ENCODE results near the gene AGBL4.
A peak's percentile ranks its signal among the peaks of the same experiment; 100 is the strongest.

AGBL4 gene

GRCh38 chr1:48676376-48676775, 1347.4 kb downstream of the AGBL4 start:
- peak; percentile 41 for DNase-seq

- peak; percentile 39 for DNase-seq
Observed at GRCh38 chr1:48675251-48675650, 1348.5 kb downstream of the AGBL4 start.

DNA sequence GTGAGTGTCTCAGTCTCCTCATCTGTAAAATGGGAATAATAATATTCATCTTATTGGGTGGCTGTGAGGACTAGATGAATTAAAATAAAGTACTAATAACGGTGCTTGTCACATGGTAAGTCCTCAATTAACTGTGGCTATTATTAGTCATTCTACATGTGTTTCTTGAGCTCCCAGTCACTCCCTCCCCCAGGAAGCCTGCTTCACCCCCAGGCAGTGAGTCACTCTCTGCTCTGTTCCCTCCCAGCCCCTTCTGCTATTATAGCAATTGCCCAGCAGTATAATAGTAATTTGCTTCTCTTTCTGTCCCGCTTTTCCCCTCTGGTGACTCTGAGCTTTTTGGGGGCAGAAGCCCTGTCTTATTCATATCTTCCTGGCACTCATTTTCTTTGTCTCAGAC, 1349.1 kb downstream of the AGBL4 start:
- peak; percentile 72 for DNase-seq

- peak; percentile 69 for DNase-seq
Observed at GRCh38 chr1:48673332-48674105, 1350.2 kb downstream of the AGBL4 start.

DNA sequence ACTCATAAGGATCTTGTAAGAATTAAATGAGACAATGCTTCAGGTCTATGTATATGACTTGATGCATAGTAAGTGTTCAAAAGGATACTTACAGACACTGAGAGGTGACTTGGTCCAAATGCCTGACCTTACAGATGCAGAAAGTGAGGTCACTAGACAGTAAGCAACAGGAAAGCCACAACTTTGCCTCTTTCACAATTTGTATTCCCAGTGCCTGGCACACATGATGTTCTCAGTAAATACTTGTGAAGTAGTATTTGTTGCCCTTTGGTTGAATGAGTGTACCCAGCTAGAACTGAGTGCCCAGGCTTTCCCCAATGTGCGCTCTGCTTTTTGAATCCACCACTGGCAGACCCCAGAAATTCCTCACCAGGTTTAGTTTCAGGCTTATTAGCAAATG, 1352.2 kb downstream of the AGBL4 start:
- DNase-seq, result no peak

- DNase-seq, result peak; percentile 56
Observed at GRCh38 chr1:48670234-48671020, 1353.3 kb downstream of the AGBL4 start.

DNA sequence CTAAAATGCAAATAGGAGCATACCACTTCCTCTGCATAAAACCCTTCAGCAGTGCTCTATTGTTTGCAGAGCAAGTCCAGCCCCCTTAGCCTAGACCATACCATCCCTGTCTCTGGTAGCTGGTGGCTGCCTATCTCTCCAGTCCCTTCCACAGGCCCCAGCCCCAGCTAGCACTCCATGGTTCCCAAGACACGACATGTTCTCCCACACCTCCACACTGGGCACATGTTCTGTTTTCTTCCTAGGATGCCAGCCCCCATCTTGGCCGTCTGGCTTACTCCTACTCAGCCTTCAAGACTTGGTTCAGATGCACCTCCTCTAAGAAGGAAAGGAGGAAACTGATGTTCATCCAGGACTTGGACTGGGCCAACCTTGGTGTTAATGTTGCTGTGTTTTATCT, 1355.4 kb downstream of the AGBL4 start:
- no peak for DNase-seq

DNA sequence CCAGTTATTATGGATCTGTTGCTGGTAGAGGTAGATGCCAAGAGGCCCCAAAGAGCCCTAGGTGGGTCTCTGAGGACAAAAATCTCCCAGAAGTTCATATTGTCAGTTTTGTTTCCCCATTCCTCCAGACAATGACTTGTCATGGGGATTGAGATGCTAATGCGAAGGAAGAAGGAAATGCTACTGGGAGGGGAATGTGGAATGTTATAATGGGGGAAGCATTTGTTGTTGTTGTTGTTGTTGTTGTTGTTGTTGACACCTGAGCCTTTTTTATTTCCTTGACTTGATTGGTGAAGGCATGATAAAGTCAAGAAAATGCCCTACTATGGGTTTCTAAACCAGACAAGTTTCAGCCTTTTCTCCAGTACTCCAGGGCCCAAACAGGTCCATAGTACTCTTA, 1356.0 kb downstream of the AGBL4 start:
- no peak for DNase-seq

DNA sequence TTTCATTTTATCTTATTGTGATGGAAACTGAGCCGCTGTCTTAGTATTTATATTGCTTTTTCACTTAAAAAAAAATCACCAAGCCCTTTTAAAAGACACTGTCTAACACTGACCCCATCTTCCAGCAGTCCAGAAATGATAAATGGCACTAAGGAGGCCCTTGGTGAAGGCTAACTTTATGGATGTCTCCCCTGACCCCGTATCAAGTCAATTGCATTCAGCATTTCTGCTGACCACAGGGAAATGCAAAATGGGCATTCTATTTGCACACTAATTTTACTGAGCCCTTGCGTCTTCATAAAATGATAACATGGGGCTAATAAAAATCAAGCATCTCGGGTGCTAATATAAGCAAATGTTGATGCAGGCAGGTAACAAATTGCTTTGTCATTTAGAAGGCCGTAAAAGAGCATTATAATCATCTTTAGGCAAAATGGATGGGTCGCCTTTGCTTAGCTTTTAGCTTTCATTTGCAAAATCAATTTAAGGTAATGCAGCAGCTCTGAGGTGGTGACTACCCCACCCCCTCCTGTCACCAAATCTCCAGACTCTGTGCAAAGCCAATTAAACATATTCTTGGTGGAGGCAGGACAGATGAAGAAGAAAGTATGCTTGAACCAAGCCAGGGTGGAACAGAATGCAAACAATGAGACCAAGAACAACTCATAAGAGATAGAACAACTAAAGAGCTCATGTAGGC, 1357.9 kb downstream of the AGBL4 start:
- peak; percentile 30 for DNase-seq

- peak; percentile 93 for DNase-seq
Observed at GRCh38 chr1:48661726-48662463, 1361.9 kb downstream of the AGBL4 start.

GRCh38 chr1:48659801-48660200, 1364.0 kb downstream of the AGBL4 start:
- no peak for DNase-seq

- DNase-seq, result no peak
Observed at GRCh38 chr1:48657413-48657812, 1366.3 kb downstream of the AGBL4 start.

- DNase-seq, result peak; percentile 40
Observed at GRCh38 chr1:48654606-48655210, 1369.0 kb downstream of the AGBL4 start.

DNA sequence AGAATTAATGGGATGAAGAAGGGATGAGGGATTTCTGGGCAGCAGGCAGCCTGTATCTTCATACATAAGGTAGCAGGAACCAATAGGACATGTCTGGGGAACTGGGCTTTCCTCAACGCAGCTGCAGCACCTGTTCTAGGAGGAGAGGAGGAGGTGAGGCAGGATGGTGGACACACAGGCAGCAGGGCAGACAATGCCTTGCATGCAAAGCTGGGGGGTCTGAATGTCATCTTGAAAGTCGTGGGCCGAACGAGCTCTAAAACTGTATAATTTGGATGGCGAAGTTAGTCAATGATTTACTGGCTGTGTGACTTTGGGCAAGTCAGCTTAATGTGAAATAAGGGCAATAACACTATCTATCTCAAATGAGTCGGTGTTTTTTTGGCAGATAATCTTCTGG, 1371.4 kb downstream of the AGBL4 start:
- DNase-seq, result no peak

GRCh38 chr1:48649880-48650279, 1373.9 kb downstream of the AGBL4 start:
- DNase-seq, result peak; percentile 43

DNA sequence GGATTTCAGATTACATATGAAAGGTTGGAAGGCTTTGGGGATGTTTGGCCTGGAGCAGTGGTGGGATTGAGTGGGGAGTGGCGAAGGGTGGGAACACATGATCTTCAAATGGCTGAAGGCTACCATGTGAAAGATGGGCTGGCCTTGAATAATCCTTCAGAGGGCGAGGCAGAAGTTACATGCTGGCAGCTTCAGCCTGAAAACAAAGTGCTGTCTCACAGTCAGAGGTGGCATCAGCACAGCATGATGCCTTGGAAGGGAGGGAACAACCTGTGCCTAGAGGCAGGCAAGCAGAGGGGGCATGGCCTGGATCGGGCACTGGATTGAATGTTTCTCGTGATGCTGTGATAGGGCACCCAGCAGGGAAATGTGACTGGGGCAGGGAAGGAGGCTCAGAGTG, 1377.9 kb downstream of the AGBL4 start:
- DNase-seq, result peak; percentile 96

DNA sequence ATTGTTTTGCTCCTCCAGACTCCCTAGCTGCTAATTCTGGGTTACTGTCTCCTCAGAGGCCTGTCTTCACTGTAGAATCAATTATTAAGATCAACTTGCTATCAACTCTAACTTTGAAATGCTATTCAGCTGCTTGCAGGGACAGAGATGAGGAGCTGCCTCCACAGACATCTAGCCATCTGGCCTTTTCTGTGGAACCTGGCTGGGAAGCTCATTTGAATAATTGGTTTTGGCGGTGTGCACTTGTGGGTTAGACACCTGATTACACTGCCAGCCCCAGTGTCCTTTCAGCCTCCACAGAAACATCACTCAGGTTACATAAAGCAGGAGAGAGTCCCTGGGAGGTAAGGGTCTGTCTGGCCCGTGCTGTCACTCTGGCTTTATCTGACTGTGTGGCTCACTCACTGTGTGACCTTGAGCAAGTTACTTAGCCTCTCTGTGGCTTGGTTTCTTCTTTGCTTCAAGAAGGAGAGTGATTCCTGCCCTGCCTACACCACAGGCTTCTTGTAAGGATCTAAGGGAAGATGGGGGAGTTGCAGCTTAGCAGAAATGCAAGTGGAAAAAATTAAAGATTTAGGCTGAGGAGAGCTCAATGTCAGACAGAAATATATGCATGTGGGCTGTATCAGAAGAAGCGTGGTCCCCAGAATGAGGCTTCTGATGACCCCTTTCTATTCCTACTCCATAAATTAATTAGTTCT, 1378.7 kb downstream of the AGBL4 start:
- peak; percentile 96 for DNase-seq

GRCh38 chr1:48644190-48644900, 1379.4 kb downstream of the AGBL4 start:
- DNase-seq, result peak; percentile 88

GRCh38 chr1:48643193-48643592, 1380.6 kb downstream of the AGBL4 start:
- DNase-seq, result no peak

GRCh38 chr1:48640836-48641492, 1382.8 kb downstream of the AGBL4 start:
- no peak for DNase-seq

DNA sequence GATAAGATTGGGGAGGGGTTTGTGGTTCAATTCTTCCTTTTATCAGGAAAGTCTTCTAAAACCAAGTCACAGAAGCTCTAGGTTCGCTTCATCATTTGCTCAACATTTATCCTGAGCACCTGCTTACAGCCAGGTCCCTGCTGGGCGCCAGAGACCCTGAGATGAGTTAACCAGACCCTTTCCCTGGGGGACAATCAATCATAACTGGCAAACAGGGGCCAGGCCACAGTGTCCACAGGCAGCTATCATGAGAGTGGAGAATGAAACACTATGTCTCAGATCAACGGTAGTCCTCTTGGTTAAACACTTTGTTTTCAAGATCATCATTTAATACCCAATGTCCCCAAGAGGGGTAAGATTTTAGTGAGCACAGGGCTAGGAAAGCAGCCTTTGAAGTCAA, 1393.9 kb downstream of the AGBL4 start:
- DNase-seq, result no peak

All from NCI-H69 (cell line).